OCI-LY7 (cell line): ENCODE measurements around the gene CFAP206. TPM values are rescaled to one million over a fixed set of nuclear protein-coding genes. Genes with fewer than 3 reads are reported as not detected.

Experiments used
- BruUV-seq: library from RNA; stranded (reverse); fragments of 400-500 nt; replicated peaks from 2 replicates; lab custom pipeline; 2021; lab: Mats Ljungman, UMichigan
- CTCF ChIA-PET: fragments of 300-600 bp; sonication (Branson Sonifier 250); formaldehyde crosslinking; loops from one replicate; lab custom pipeline; 2022; ENCODE audit warnings: antibody characterized with exemption; ENCODE audit not compliant: unreplicated experiment; lab: Charles Lee
- POLR2A ChIA-PET: fragments of 300-600 bp; sonication (Branson Sonifier 250); formaldehyde crosslinking; loops from one replicate; lab custom pipeline; 2022; ENCODE audit warnings: antibody characterized with exemption; lab: Charles Lee
- DNase-seq: peaks from one replicate; pipeline ENCODE4 v3.0.0-alpha.2; 2015; ENCODE audit warnings: low spot score
- H2AFZ ChIP-seq: fragments of 200-600 bp; sonication (generic), shearing (Covaris generic); 2 replicates; pipeline ENCODE4 v1.6.1; 2014; ENCODE audit warnings: mild to moderate bottlenecking, antibody characterized with exemption, low read length, moderate library complexity
- H3K27ac ChIP-seq: fragments of 200-600 bp; sonication (generic); 2 replicates; pipeline ENCODE4 v1.5.1; 2014; ENCODE audit warnings: mixed run types, low read depth, mild to moderate bottlenecking, moderate library complexity, low read length, inconsistent platforms; ENCODE audit not compliant: poor library complexity, severe bottlenecking
- H3K36me3 ChIP-seq: fragments of 200-600 bp; sonication (generic); 2 replicates; pipeline ENCODE4 v1.6.1; 2014; ENCODE audit warnings: mild to moderate bottlenecking, antibody characterized with exemption, low read length, moderate library complexity, mixed read lengths; ENCODE audit not compliant: insufficient read depth
- H3K4me1 ChIP-seq: fragments of 200-600 bp; sonication (generic); 2 replicates; pipeline ENCODE4 v1.5.1; 2014; ENCODE audit warnings: mild to moderate bottlenecking, low read length; ENCODE audit not compliant: insufficient read depth, poor library complexity, severe bottlenecking
- H3K4me2 ChIP-seq: fragments of 200-600 bp; sonication (generic); 2 replicates; pipeline ENCODE4 v1.6.1; 2014; ENCODE audit warnings: mild to moderate bottlenecking, low read length
- H3K4me3 ChIP-seq: fragments of 200-600 bp; sonication (generic); 2 replicates; pipeline ENCODE4 v1.5.1; 2014; ENCODE audit warnings: mild to moderate bottlenecking, low read depth, low read length; ENCODE audit not compliant: poor library complexity, severe bottlenecking
- H3K79me2 ChIP-seq: fragments of 200-600 bp; sonication (generic); 2 replicates; pipeline ENCODE4 v1.6.1; 2016; ENCODE audit warnings: low read depth, mild to moderate bottlenecking, low read length, moderate library complexity, mixed read lengths; ENCODE audit not compliant: insufficient read depth
- H3K9me2 ChIP-seq: fragments of 200-600 bp; sonication (generic); 2 replicates; pipeline ENCODE4 v1.6.1; 2016; ENCODE audit warnings: mild to moderate bottlenecking, low read length, mixed read lengths; ENCODE audit not compliant: insufficient read depth
- H3K9me3 ChIP-seq: fragments of 200-600 bp; sonication (generic); 2 replicates; pipeline ENCODE4 v1.6.1; 2014; ENCODE audit warnings: mild to moderate bottlenecking, mixed run types, low read length, mixed read lengths
- H4K20me1 ChIP-seq: fragments of 200-600 bp; sonication (generic); 2 replicates; pipeline ENCODE4 v1.6.1; 2014; ENCODE audit warnings: mild to moderate bottlenecking, antibody characterized with exemption, low read length, moderate library complexity, mixed read lengths; ENCODE audit not compliant: insufficient read depth
- CTCF ChIP-seq: fragments of 200-600 bp; sonication (generic); conservative IDR thresholded peaks from 2 replicates; pipeline ENCODE4 v1.5.1; 2014; ENCODE audit warnings: mild to moderate bottlenecking, antibody characterized with exemption, low read length, moderate library complexity, mixed read lengths
- EZH2phosphoT487 ChIP-seq: fragments of 200-600 bp; sonication (generic); IDR thresholded peaks from 2 replicates; pipeline ENCODE4 v1.6.1; 2018; ENCODE audit warnings: low read depth, borderline replicate concordance, mild to moderate bottlenecking, mixed run types, antibody characterized with exemption, low read length, moderate library complexity, mixed read lengths
- intact Hi-C: fragments of 100-400 bp; cut with micrococcal nuclease; formaldehyde crosslinking; loops from one replicate; pipeline ENCODE4 v1.10.0; 2022; ENCODE audit not compliant: unreplicated experiment
- total RNA-seq, 2 experiments: library from RNA; depleted of rRNA in 1 of 2; stranded (reverse); fragments of >200 nt in 1 of 2; shearing (Covaris generic) in 1 of 2; gene quantifications; 2 replicates each; pipeline ENCODE4 v1.2.3, GENCODE V29; 2014 to 2022

The CFAP206 gene
- total RNA-seq, 2 experiments from 2014 or later, result 0.19 to 0.32 TPM

- Histone ChIP-seq H3K4me3 (no peak overlapping the region), H3K4me2 (no peak overlapping the region), H3K9me3 (no peaks in the 10 kb centered on the region), H3K79me2 (no peaks in the 10 kb centered on the region), H2AFZ (no peak overlapping the region), H3K9me2 (no peaks in the 10 kb centered on the region), H3K36me3 (no peaks in the 10 kb centered on the region), H3K4me1 (no peaks in the 10 kb centered on the region), H4K20me1 (no peaks in the 10 kb centered on the region), H3K27ac (no peak overlapping the region)
- no TSS peak for BruUV-seq
- ChIA-PET POLR2A (interaction anchor here (0.7 kb wide), 1 partner anchor 1603 kb away, joined by 3 read pairs; no protein-coding TSS in a partner anchor), CTCF (no interaction called here)
- TF ChIP-seq CTCF, result no peak
- TF ChIP-seq EZH2phosphoT487, result no peak
- intact Hi-C loops, result no loop called here
- no peak for DNase-seq
These were observed 32.5 kb upstream of the CFAP206 start for GRCh38 chr6:87375315-87375714.

GRCh38 chr6:87376643-87377042, 31.1 kb upstream of the CFAP206 start:
- no peaks in the 10 kb centered on the region for H3K9me2 ChIP-seq
- DNase-seq, result no peak
- no peaks in the 10 kb centered on the region for H3K79me2 ChIP-seq
- no peak overlapping the region for H3K4me3 ChIP-seq
- no peaks in the 10 kb centered on the region for H3K4me1 ChIP-seq
- H3K36me3 ChIP-seq, result no peaks in the 10 kb centered on the region
- H2AFZ ChIP-seq, result no peak overlapping the region
- ChIA-PET POLR2A (interaction anchor here (0.6 to 0.7 kb wide), 3 partner anchors 18 to 1530 kb away, joined by 3 to 4 read pairs (median 3); no protein-coding TSS in a partner anchor), CTCF (no interaction called here)
- intact Hi-C loops, result no loop called here
- H3K27ac ChIP-seq, result no peak overlapping the region
- no peak for TF ChIP-seq CTCF
- TF ChIP-seq EZH2phosphoT487, result no peak
- no peaks in the 10 kb centered on the region for H3K9me3 ChIP-seq
- no peaks in the 10 kb centered on the region for H4K20me1 ChIP-seq
- no TSS peak for BruUV-seq
- no peak overlapping the region for H3K4me2 ChIP-seq

- no peaks in the 10 kb centered on the region for H3K9me2 ChIP-seq
- H3K9me3 ChIP-seq, result no peaks in the 10 kb centered on the region
- H2AFZ ChIP-seq, result no peak overlapping the region
- H3K27ac ChIP-seq, result no peak overlapping the region
- H3K4me1 ChIP-seq, result no peaks in the 10 kb centered on the region
- H3K36me3 ChIP-seq, result no peaks in the 10 kb centered on the region
- no TSS peak for BruUV-seq
- no peak overlapping the region for H3K4me2 ChIP-seq
- intact Hi-C loops, result no loop called here
- H3K79me2 ChIP-seq, result no peaks in the 10 kb centered on the region
- ChIA-PET POLR2A (interaction anchor here (0.6 to 0.9 kb wide), 2 partner anchors 121 to 146 kb away, joined by 3 to 4 read pairs; no protein-coding TSS in a partner anchor), CTCF (no interaction called here)
- TF ChIP-seq CTCF, result no peak
- no peak for TF ChIP-seq EZH2phosphoT487
- no peak for DNase-seq
- H3K4me3 ChIP-seq, result no peak overlapping the region
- no peaks in the 10 kb centered on the region for H4K20me1 ChIP-seq
These were observed 28.8 kb upstream of the CFAP206 start for GRCh38 chr6:87378947-87379346.
